AG04449 (cell line): ENCODE data around the gene PLCB1.

Source experiments
- CTCF ChIA-PET: fragments of 350-600 bp; formaldehyde crosslinking; extraction: SDS; loops from one replicate; lab custom pipeline; 2021; ENCODE audit warnings: antibody characterized with exemption; lab: Yijun Ruan, JAX
- POLR2A ChIA-PET: fragments of 400-600, 350-600 bp; formaldehyde crosslinking; extraction: SDS; loops from one replicate; lab custom pipeline; 2020; ENCODE audit warnings: antibody characterized with exemption, inconsistent platforms; lab: Yijun Ruan, JAX
- DNase-seq: peaks from one replicate; pipeline ENCODE4 v3.0.0-alpha.2; 2010; ENCODE audit warnings: low read depth, low spot score
- H3K4me3 ChIP-seq: 2 replicates; pipeline ENCODE4 v1.5.1; 2011; ENCODE audit warnings: low read depth, mild to moderate bottlenecking, control low read depth, low read length
- CTCF ChIP-seq: IDR thresholded peaks from one replicate; pipeline ENCODE4 v1.5.1; 2011; ENCODE audit warnings: mild to moderate bottlenecking, moderate library complexity, low read length, control low read depth, inconsistent platforms; ENCODE audit not compliant: insufficient read depth; ENCODE audit errors: missing control alignments

PLCB1 gene

GRCh38 chr20:8132484-8133309, 631 bp downstream of the PLCB1 start:
- TF ChIP-seq CTCF = no peak
- H3K4me3 ChIP-seq = peak overlapping the region; percentile 76
- ChIA-PET CTCF (interaction anchor here (0.6 to 12.8 kb wide), 5 partner anchors 174 to 588 kb away, joined by 3 to 181 read pairs (median 6); no protein-coding TSS in a partner anchor), POLR2A (no interaction called here)
- no peak for DNase-seq

GRCh38 chr20:8133310-8133768, 1.3 kb downstream of the PLCB1 start:
- ChIA-PET POLR2A (interaction anchor here (0.5 to 0.8 kb wide), 2 partner anchors 22 to 537 kb away, joined by 3 to 4 read pairs; no protein-coding TSS in a partner anchor), CTCF (interaction anchor here (0.6 to 12.8 kb wide), 9 partner anchors 89 to 587 kb away, joined by 3 to 181 read pairs (median 4); no protein-coding TSS in a partner anchor)
- no peak for TF ChIP-seq CTCF
- no peak for DNase-seq
- H3K4me3 ChIP-seq = peak overlapping the region; percentile 76

GRCh38 chr20:8133851-8134451, 1.9 kb downstream of the PLCB1 start:
- ChIA-PET POLR2A (interaction anchor here (0.5 to 0.8 kb wide), 2 partner anchors 22 to 536 kb away, joined by 3 to 4 read pairs; no protein-coding TSS in a partner anchor), CTCF (interaction anchor here (0.8 to 12.8 kb wide), 10 partner anchors 8 to 587 kb away, joined by 3 to 181 read pairs (median 5); no protein-coding TSS in a partner anchor)
- peak overlapping the region; percentile 76 for H3K4me3 ChIP-seq
- no peak for TF ChIP-seq CTCF
- no peak for DNase-seq

GRCh38 chr20:8139899-8140298, 7.8 kb downstream of the PLCB1 start:
- ChIA-PET POLR2A (no interaction called here), CTCF (interaction anchor here (0.8 to 4.0 kb wide), 3 partner anchors 13 to 582 kb away, joined by 3 to 25 read pairs (median 10); no protein-coding TSS in a partner anchor)
- no peak for DNase-seq
- no peak overlapping the region for H3K4me3 ChIP-seq
- TF ChIP-seq CTCF = no peak

- TF ChIP-seq CTCF = no peak
- ChIA-PET CTCF (no interaction called here), POLR2A (no interaction called here)
- no peak overlapping the region for H3K4me3 ChIP-seq
- DNase-seq = no peak
Measured at GRCh38 chr20:8143474-8143873, 11.4 kb downstream of the PLCB1 start.
